Measurements from ENCODE around the gene WDPCP. TPM values are rescaled to one million over a fixed set of nuclear protein-coding genes. Genes with fewer than 3 reads are reported as not detected.
"Not testable (repeated sequence)": the region's sequence is repeated elsewhere in the genome, so short reads cannot be mapped to it uniquely, and the experiment has no call there.

WDPCP gene
- total RNA-seq, 4 donors from 2014 or later = 6.5 to 41.3 (median 7.4) TPM

DNA sequence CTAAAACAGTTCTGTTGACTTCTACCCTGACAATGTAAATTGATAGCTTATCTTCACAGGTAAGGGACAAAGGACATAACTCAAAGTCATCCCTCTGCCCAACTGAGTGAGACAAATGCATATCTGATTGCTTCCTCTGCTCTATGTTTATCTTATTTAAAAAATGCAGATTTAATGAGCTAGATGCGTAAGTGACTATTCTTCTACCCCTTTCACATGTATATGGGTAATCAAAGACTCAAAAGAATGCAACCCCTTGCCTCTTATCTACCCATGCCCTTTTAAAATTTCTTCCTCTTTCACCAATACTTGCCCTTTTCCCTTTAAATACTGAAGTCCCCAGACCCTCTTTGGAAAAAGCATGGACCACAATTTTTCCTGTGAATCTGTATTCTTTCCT lies 253.4 kb downstream of the WDPCP start:
- no peaks in the 10 kb centered on the region for H3K9me3 ChIP-seq
- H3K27me3 ChIP-seq = no peaks in the 10 kb centered on the region
- no peak overlapping the region for H3K27ac ChIP-seq
- no peaks in the 10 kb centered on the region for H3K36me3 ChIP-seq
- H3K4me1 ChIP-seq = no peaks in the 10 kb centered on the region
- no peak for DNase-seq
- no peak for TF ChIP-seq POLR2A (IDR thresholded peaks at IDR 0.05)
- TF ChIP-seq, protein P1, sequence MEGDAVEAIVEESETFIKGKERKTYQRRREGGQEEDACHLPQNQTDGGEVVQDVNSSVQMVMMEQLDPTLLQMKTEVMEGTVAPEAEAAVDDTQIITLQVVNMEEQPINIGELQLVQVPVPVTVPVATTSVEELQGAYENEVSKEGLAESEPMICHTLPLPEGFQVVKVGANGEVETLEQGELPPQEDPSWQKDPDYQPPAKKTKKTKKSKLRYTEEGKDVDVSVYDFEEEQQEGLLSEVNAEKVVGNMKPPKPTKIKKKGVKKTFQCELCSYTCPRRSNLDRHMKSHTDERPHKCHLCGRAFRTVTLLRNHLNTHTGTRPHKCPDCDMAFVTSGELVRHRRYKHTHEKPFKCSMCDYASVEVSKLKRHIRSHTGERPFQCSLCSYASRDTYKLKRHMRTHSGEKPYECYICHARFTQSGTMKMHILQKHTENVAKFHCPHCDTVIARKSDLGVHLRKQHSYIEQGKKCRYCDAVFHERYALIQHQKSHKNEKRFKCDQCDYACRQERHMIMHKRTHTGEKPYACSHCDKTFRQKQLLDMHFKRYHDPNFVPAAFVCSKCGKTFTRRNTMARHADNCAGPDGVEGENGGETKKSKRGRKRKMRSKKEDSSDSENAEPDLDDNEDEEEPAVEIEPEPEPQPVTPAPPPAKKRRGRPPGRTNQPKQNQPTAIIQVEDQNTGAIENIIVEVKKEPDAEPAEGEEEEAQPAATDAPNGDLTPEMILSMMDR (IDR thresholded peaks at IDR 0.05) = no peak
- H3K4me3 ChIP-seq = no peak overlapping the region

DNA sequence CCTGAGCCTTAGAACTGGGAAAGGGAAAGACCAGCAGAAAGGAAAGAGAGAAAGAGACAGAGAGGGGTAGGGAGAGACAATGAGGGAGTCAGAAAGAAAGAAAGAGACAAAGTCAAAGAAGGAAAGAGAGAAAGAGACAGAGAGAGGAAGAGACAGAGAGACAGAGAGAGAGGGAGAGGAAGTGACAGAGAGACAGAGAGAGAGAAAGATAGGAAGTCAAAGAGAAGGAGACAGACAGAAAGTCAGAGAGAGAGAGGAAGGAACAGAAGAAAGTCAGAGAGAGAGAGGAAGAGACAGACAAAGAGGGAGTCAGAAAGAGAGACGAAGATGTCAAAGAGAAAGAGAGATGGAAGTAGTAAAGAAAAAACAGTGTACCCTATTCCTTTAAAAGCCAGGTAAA lies 261.8 kb downstream of the WDPCP start:
- Histone ChIP-seq H3K4me1 (no peaks in the 10 kb centered on the region), H3K27me3 (no peaks in the 10 kb centered on the region), H3K4me3 (no peak overlapping the region), H3K36me3 (no peaks in the 10 kb centered on the region), H3K27ac (no peak overlapping the region), H3K9me3 (no peaks in the 10 kb centered on the region)
- DNase-seq = no peak
- TF ChIP-seq, protein P1 (IDR thresholded peaks at IDR 0.05) = no peak
- TF ChIP-seq POLR2A (IDR thresholded peaks at IDR 0.05) = no peak

DNA sequence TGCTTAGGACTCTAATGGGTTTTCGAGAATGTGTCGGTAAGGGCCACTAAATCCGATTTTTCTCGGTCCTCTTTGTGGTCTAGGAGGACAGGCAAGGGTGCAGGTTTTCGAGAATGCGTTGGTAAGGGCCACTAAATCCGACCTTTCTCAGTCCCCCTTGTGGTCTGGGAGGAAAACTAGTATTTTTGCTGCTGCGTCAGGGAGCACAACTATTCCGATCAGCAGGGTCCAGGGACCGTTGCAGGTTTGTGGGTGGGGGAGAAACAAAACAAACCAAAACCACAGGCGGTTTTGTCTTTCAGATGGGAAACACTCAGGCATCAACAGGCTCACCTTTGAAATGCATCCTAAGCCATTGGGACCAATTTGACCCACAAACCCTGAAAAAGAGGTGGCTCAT lies 264.6 kb downstream of the WDPCP start:
- H3K27me3 ChIP-seq, H3K27ac ChIP-seq, H3K4me1 ChIP-seq, H3K4me3 ChIP-seq, H3K9me3 ChIP-seq, DNase-seq, H3K36me3 ChIP-seq: not testable (repeated sequence)

DNA sequence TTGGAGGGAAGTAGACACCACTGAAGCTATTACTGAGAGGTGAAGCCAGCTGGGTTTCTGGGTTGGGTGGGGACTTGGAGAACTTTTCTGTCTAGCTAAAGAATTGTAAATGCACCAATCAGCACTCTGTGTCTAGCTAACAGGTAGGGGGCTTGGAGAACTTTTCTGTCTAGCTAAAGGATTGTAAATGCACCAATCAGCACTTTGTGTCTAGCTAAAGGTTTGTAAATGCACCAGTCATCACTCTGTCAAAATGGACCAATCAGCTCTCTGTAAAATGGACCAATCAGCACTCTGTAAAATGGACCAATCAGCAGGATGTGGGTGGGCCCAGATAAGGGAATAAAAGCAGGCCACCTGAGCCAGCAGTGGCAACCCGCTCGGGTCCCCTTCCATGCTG lies 266.3 kb downstream of the WDPCP start:
- H3K27ac ChIP-seq, H3K27me3 ChIP-seq, H3K9me3 ChIP-seq, H3K4me3 ChIP-seq, H3K4me1 ChIP-seq, DNase-seq, H3K36me3 ChIP-seq: not testable (repeated sequence)

DNA sequence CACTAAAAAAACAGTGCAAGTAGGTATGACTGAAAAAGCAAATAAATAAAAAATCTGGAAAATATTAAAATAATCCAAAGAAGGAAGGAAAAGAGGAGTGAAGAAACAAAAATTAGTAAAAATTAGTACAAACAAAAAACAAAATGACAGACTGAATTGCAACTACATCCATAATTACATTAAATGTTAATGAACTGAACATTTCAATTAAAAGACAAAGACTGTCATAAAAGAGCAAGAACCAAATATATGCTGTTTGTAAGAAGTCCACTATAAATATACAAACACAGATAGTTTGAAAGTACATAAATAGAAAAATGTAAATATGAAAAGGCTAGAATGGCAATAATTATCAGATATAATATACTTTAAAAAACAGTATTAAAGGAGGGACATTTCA lies 267.6 kb downstream of the WDPCP start:
- DNase-seq = no peak
- H3K4me3 ChIP-seq = no peak overlapping the region
- no peaks in the 10 kb centered on the region for H3K27me3 ChIP-seq
- no peaks in the 10 kb centered on the region for H3K9me3 ChIP-seq
- TF ChIP-seq, protein P1 (IDR thresholded peaks at IDR 0.05) = no peak
- TF ChIP-seq POLR2A (IDR thresholded peaks at IDR 0.05) = no peak
- no peaks in the 10 kb centered on the region for H3K36me3 ChIP-seq
- no peak overlapping the region for H3K27ac ChIP-seq
- no peaks in the 10 kb centered on the region for H3K4me1 ChIP-seq

DNA sequence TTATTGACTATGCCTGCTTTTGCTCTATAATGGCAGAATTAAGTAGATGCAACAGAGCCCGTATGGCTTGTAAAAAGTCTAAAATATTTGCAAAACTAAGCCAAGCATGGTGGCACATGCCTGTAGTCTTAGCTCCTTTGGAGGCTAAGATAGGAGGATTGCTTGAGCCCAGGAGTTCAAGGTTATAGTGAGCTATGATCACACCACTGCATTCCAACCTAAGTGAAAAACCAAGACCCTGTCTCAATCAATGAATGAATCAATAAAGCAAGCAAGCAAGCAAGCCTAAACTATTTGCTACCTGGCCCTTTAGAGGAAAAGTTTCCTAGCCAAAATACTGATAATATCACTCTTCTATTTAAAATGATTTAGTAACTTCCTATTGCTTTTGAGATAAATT lies 277.7 kb downstream of the WDPCP start:
- H3K36me3 ChIP-seq = no peaks in the 10 kb centered on the region
- peaks cover 0 to 4% (median 0%) of the 10 kb centered on the region in 4 donors for H3K9me3 ChIP-seq
- no peaks in the 10 kb centered on the region for H3K4me1 ChIP-seq
- no peaks in the 10 kb centered on the region for H3K27me3 ChIP-seq
- DNase-seq = no peak
- no peak overlapping the region for H3K27ac ChIP-seq
- no peak overlapping the region for H3K4me3 ChIP-seq
- TF ChIP-seq POLR2A (IDR thresholded peaks at IDR 0.05) = no peak
- TF ChIP-seq, protein P1 (IDR thresholded peaks at IDR 0.05) = no peak

DNA sequence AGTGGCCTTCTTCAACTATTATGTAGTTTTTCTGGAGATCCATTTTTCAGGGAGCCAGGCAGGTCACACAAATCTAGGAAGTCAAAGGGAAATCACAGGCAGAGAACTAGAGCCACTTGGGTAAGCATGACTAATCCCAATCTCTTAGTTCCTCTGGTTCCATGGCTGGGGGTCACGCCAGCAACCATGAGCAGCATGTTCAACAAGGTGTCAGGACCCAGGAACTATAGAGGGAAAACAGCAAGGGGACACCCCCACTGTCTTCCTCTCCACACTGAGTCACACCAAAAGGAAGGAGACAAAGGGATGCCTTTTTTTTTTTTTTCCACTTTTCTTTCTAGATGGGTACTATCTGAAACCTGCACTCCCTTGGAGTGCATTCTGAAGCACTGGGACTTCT lies 286.8 kb downstream of the WDPCP start:
- no peak overlapping the region for H3K27ac ChIP-seq
- H3K36me3 ChIP-seq = no peaks in the 10 kb centered on the region
- no peaks in the 10 kb centered on the region for H3K27me3 ChIP-seq
- no peak for DNase-seq
- H3K4me1 ChIP-seq = no peaks in the 10 kb centered on the region
- TF ChIP-seq, protein P1 (IDR thresholded peaks at IDR 0.05) = no peak
- no peak for TF ChIP-seq POLR2A (IDR thresholded peaks at IDR 0.05)
- H3K4me3 ChIP-seq = no peak overlapping the region
- H3K9me3 ChIP-seq = peaks cover 0 to 57% (median 8%) of the 10 kb centered on the region in 4 donors
